ENCODE data around the gene ZNFX1. TPM values are rescaled to one million over a fixed set of nuclear protein-coding genes. Genes with fewer than 3 reads are reported as not detected.
A peak's percentile ranks its signal among the peaks of the same experiment; 100 is the strongest.

Gene ZNFX1
- total RNA-seq: 10 to 100 TPM; 33.6 to 36.4 (median 35.5) TPM
- long read RNA-seq, donor 1, partial matches to known transcripts: 28 of 35 reads
- long read RNA-seq, donor 1, other reads (novel, unspliced or antisense): 7 of 35 reads
- long read RNA-seq, donor 2, partial matches to known transcripts: 14 of 18 reads
- long read RNA-seq, donor 2, other reads (novel, unspliced or antisense): 4 of 18 reads

DNA sequence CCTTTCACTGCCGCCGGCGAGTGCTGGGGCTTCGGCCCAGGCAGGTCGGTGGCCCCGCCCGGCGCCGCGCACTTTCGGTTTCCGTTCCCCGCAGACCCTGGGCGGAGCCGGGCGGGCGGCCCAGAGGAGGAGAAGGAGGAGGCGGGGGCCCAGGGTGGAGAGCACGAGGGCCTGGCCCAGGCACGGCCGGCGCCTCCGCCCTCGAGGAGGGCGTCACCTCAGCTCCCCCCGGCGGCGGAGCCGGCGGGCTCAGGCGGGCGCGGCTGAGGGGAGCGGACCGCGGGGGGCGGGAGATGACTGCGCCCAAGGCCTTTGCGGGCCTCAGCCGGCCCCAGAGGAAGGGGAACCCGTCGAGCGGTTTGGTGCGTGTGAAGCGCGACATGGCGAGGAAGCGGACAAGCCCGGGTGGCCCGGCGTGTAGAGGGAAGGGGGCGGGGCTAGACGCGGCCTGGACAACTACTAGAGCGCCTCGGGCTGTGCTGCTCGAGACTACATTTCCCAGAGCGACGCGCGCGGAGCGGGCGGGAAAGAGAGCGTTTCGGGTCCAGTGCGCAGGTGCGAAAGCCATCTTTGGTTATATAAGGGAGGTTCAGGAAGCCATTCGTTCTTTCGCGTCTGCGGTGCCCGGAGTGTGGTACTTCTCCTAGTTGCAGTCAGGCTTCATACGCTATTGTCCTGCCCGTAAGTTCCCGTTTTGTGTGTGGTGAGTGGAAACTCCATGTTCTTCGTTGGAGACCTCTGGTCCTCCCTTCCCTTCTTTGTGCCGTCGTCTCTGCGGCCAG lies at the start of gene ZNFX1:
Gene ZNFX1 (minus strand): TSS at position 22 of the 782 bp plus-strand sequence. CDS start 2,218 bp downstream, outside the sequence.
- Histone ChIP-seq H3K9me3 (peaks cover 36% of the 10 kb centered on the region), H3K36me3 (ENCODE audit: low read depth) (peaks cover 28% of the 10 kb centered on the region), H3K4me1 (ENCODE audit: low read depth) (peaks cover 25% of the 10 kb centered on the region), H3K4me3 (peak within 1 kb of the TSS; percentile 82)
- intact Hi-C loops (cut with DNase I, micrococcal nuclease): no loop called here
- TF ChIP-seq, protein P1, sequence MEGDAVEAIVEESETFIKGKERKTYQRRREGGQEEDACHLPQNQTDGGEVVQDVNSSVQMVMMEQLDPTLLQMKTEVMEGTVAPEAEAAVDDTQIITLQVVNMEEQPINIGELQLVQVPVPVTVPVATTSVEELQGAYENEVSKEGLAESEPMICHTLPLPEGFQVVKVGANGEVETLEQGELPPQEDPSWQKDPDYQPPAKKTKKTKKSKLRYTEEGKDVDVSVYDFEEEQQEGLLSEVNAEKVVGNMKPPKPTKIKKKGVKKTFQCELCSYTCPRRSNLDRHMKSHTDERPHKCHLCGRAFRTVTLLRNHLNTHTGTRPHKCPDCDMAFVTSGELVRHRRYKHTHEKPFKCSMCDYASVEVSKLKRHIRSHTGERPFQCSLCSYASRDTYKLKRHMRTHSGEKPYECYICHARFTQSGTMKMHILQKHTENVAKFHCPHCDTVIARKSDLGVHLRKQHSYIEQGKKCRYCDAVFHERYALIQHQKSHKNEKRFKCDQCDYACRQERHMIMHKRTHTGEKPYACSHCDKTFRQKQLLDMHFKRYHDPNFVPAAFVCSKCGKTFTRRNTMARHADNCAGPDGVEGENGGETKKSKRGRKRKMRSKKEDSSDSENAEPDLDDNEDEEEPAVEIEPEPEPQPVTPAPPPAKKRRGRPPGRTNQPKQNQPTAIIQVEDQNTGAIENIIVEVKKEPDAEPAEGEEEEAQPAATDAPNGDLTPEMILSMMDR (IDR thresholded peaks at IDR 0.05): peak; percentile 23
- peak; percentile 94 for ATAC-seq
- DNase-seq: peak; percentile 99 to 100 (median 100)

DNA sequence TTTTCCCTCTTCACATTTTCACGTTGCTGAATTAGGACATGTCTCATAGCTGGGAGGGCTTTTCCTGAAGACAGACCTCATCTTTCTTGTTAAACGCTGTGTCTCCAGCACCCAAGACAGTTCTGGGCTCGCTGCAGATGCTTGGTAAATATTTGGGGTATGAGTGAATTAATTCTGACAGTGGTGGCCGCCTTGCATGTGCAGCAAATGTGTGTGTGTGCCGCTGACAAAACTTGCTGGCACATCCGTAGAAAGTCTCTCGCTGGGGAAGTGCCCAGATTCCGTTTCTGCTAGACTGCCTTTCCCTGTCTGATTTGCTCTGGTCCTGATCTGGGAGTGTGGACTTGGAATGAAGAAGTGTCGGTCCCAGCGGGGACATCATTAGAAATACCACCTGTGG lies 48.2 kb upstream of the ZNFX1 start:
- Histone ChIP-seq H3K9me3 (no peaks in the 10 kb centered on the region), H3K4me3 (no peak overlapping the region), H3K36me3 (ENCODE audit: low read depth) (no peaks in the 10 kb centered on the region), H3K4me1 (ENCODE audit: low read depth) (no peaks in the 10 kb centered on the region)
- ATAC-seq (no peak), DNase-seq (no peak)
- intact Hi-C loops (cut with DNase I, micrococcal nuclease): loop anchor here in 1 of 2 donors (10.0 kb wide), 1 partner anchor 279 kb away; no protein-coding TSS in a partner anchor
- TF ChIP-seq, protein P1 (IDR thresholded peaks at IDR 0.05): no peak

DNA sequence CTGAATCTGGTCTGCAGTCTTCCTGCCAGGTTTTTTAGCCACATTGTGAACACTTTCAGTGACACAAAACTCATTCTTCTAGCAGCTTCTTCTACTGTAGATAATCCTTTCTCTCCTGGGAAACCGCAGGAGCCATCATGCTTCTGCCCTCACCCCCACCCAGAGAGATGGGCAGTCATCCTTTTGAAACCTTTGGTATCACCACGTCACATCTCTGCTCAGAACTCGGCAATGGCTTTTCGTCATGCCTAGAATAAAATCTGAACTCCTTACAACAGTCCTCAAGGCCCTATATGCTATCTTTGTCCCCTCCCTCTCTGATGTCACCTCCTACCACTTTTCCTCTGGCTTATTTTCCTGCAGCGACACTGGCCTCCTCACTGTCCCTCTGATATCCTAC lies 46.4 kb upstream of the ZNFX1 start:
- H3K4me3 ChIP-seq: no peak overlapping the region
- no peak for DNase-seq
- H3K4me1 ChIP-seq (ENCODE audit: low read depth): no peaks in the 10 kb centered on the region
- H3K36me3 ChIP-seq (ENCODE audit: low read depth): no peaks in the 10 kb centered on the region
- no peak for ATAC-seq
- intact Hi-C loops (cut with DNase I, micrococcal nuclease): loop anchor here in 1 of 2 donors (10.0 kb wide), 1 partner anchor 280 kb away; no protein-coding TSS in a partner anchor
- TF ChIP-seq, protein P1 (IDR thresholded peaks at IDR 0.05): no peak
- H3K9me3 ChIP-seq: no peaks in the 10 kb centered on the region

DNA sequence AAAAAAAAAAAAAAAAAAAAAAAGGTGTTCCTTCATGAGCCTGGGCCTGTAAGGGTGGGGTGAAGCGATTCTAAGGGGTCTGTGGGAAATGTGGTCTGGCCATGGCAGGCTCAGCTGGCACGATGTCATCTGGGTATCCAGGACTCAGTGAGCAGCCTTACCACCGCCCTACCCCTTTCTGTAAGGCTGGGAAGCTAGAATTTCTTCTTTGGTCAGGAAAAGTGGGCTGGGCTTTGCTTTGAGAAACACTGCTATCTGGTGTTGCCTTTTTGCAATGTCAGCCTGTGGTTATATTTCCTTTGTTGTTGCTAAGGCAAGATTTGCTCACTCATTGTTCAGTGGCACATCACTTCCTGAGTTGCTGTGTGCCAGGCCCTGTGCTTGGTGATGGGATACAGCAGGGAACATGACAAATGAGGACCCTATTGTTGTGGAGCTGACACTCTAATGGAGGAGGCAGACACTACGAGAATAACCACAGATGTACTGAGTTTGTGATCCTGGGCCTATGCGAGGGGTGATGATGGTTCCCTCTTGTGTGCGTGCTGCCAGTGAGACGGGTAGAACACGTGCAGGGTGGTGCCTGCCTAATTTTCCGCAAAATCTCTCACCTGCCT lies 45.9 kb upstream of the ZNFX1 start:
- Histone ChIP-seq H3K36me3 (ENCODE audit: low read depth) (no peaks in the 10 kb centered on the region), H3K4me3 (no peak overlapping the region), H3K4me1 (ENCODE audit: low read depth) (no peaks in the 10 kb centered on the region), H3K9me3 (no peaks in the 10 kb centered on the region)
- TF ChIP-seq, protein P1 (IDR thresholded peaks at IDR 0.05): no peak
- intact Hi-C loops (cut with DNase I, micrococcal nuclease): loop anchor here in 1 of 2 donors (10.0 kb wide), 1 partner anchor 281 kb away; no protein-coding TSS in a partner anchor
- DNase-seq: peak in 1 of 3 donors; percentile 19
- ATAC-seq: peak; percentile 72

DNA sequence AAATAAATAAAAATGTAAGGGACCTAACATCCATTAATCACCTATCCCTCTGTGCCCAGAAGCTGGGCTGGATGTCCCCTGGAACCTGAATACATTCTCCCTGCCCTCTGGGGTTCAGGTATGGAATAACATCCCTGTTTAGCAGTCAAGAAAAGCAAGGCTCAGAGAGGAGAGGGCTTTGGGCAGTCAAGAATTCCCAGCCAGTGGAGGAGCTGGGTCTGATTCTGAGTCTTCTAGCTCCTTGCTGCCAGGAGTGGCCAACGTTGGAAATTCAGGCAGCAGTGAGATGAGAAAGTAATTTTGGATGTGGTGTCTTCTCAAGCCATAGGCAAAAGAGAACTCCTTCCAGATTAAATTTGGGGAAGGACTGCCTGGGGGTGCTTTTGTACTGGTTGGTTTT lies 42.6 kb upstream of the ZNFX1 start:
- Histone ChIP-seq H3K9me3 (no peaks in the 10 kb centered on the region), H3K36me3 (ENCODE audit: low read depth) (no peaks in the 10 kb centered on the region), H3K4me3 (no peak overlapping the region), H3K4me1 (ENCODE audit: low read depth) (no peaks in the 10 kb centered on the region)
- DNase-seq (no peak), ATAC-seq (no peak)
- intact Hi-C loops (cut with DNase I, micrococcal nuclease): loop anchor here in 1 of 2 donors (10.0 kb wide), 1 partner anchor 284 kb away; no protein-coding TSS in a partner anchor
- TF ChIP-seq, protein P1 (IDR thresholded peaks at IDR 0.05): no peak
